Stimulated activated CD8-positive, alpha-beta memory T cell treated with anti-CD3 and anti-CD28 coated beads, Interleukin-2, amount 100 ng/mL, for 48 hours (primary cell): ENCODE data around the gene INSC.
A peak's percentile ranks its signal among the peaks of the same experiment; 100 is the strongest.

Source experiments
- DNase-seq, 2 donors: peaks; one replicate each; pipeline ENCODE4 v3.0.0-alpha.2; 2020; ENCODE audit warnings: low read depth in 2 of 2

Gene INSC

GRCh38 chr11:15189189-15189588 lies 74.5 kb downstream of the INSC start:
- no peak for DNase-seq

DNA sequence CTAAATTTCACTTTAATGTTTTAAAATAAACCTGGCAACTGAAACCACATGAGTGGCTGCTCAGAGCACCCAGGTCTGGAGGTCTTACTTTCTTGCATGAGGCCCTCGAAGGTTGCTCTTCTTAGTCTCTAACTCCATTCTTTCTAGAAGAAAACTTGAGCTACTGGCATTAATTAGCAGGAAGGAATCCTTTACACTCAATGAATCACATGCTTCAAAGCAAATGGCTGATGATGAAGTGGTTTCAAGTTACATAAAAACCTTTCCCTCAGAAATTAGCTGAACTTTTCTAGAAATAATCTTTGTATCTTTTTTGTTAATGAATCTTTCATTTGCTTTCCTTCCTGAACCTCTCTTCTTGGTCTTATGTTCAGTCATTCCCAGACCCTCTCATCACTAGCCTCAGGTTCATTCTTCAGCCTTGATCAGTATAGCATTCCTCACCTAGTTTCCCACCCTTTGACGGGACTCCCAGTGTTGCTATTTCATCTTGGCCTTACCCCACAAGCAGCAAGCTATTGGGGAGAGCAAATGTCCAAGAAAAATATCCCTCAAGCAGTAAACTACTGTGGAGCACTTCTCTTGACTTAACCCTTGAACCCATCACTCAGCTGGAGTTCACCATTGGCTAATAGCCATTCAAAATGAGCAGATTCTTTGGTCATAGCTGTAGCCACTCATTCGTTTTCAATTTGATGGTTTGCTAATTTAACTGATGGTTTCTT lies 75.1 kb downstream of the INSC start:
- no peak for DNase-seq

DNA sequence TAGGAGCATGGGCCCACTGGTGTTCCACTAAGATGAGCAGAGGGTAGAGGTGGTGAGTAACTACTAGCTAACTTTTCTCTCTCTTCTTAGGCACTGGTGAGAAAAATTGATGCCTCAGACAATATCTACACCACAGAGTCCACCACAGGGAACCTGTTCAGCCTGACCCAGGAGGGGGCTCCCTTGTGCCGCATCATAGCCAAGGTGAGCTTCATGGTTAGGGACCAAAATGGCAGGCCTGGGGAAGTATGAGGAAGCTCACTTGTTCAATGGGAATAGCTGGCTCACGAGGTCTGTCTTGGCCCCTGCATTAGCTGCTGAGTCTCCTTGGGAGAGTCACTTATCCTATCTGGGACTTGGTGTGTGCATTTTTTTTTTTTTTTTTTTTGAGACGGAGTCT lies 75.9 kb downstream of the INSC start:
- DNase-seq, result no peak

GRCh38 chr11:15192005-15192556 lies 77.4 kb downstream of the INSC start:
- no peak for DNase-seq

DNA sequence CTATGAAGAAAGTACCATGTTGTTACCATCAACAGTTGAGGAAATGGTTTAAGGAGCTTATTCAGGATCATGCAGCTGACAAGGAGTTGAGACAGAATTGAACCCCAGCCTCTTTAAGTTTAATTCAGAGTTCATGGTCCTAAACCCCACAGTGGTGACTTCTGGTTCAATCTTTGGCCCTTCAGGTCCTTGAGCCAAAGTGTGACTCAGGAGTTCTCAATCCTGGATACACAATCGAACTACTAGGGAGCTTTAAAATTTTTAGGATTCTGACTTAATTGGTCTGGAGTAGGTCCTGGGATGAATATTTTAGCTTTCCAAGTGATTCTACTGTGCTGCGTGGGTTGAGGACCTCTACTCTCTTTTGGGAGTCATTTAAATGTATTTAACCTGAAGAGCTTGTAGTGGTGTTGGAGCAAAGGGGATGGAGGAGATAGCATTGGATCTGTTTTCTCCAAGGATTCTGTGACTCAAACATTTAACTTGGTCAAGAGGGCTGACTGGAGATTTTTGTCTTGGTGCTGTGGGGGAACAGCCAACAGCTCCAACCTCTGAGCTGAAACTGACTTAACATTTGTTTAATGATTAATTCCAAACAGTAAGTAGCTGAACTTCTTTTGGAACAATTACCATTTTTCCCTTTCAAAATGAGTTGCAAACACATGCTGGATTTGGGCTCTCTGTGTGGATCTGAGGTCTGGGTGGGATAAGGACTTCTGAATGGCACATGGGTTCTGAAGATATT lies 80.1 kb downstream of the INSC start:
- DNase-seq, result no peak

DNA sequence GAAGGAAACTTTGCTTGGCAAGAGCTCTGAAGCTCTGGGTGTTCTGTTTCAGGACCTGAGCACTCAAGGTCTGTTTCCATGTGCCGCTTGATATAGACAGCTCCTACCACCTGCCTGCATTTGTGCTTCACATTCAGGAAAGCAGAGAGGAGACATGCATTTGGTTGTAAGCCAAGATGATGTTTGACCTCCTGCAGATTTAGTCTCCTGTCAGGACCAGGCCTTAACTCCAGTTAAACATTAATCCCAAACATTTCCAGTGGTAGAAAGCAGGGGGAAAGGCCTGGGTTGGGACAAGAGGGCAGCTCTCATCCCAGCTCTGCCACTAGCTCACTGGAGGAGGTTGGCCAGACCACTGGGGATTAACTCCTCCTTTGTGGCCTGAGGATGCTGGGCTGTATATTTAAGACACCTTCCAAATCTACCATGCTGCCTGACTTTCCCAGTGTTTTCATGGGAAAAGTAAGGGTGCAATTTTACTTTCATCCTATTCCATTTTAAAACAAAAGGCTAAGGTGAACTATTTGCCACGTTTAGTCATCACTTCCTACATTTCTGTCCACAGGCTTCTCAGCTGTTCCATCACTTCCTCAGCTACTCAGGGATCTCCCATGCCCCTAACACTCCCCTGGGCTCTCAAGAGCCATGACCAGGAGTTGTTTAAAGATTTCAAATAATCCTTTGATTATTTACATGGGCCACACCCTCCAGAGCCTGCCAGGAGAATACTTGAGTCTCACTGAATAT lies 80.9 kb downstream of the INSC start:
- no peak for DNase-seq

DNA sequence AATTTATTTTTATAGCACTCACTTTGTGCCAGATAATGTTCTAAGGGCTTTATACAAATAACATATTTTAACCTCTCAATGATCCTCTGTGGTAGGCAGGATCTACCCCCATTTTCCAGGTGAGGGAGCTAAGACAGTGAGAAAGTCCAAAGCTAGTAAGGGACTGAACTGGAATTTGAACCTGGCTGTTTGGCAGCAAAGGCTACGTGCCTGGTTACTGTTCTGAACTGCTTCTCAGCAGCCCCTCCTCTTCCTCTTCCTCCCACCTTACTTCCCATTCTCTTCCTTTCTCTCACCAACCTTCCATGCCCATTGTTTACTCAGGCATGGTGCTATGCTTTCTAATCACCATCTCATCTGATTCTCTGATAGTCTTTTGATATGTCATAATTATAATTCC lies 82.0 kb downstream of the INSC start:
- no peak for DNase-seq

- no peak for DNase-seq
These were observed 83.0 kb downstream of the INSC start for GRCh38 chr11:15197696-15198095.

DNA sequence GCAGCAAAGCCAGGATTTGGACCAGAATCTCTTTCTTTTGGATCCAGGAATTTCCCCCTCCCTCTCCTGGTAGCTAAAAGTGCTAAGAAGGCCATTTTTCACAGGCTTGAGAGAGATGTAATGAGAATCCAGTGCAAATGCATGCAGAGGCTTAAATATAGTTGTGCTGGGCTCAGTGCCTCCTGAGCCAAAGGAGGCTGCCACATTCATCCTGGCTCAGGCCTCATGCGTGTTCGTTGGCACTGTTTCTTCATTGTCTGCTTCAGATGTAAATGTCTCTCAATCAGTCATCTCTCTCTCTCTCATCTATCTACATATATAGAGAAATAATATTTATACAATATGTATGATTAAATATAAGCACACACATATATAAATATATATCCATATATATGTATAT lies 83.6 kb downstream of the INSC start:
- no peak for DNase-seq

- no peak for DNase-seq
These were observed 85.0 kb downstream of the INSC start for GRCh38 chr11:15199693-15200092.

DNA sequence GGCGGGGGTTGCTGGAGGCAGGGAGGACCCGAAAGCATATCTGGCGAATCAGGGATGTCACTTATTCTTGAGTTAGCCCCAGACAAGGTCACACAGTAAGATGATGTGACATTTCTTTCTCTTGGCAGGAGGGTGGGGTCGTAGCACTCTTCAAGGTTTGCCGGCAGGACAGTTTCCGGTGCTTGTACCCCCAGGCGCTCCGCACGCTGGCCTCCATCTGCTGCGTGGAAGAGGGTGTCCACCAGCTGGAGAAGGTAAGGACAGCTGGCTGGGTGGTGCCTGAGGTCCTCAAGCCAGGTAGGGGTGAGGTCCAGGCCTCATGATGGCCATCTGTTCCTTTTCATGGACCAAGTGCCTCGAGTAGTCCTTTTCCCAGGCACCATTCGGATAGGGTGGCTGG lies 86.0 kb downstream of the INSC start:
- no peak for DNase-seq

- DNase-seq, result no peak
These were observed 86.9 kb downstream of the INSC start for GRCh38 chr11:15201586-15201985.

- DNase-seq, result no peak
These were observed 87.9 kb downstream of the INSC start for GRCh38 chr11:15202626-15203025.

- DNase-seq, result no peak
These were observed 90.0 kb downstream of the INSC start for GRCh38 chr11:15204711-15205110.

- DNase-seq, result no peak
These were observed 92.1 kb downstream of the INSC start for GRCh38 chr11:15206791-15207190.

DNA sequence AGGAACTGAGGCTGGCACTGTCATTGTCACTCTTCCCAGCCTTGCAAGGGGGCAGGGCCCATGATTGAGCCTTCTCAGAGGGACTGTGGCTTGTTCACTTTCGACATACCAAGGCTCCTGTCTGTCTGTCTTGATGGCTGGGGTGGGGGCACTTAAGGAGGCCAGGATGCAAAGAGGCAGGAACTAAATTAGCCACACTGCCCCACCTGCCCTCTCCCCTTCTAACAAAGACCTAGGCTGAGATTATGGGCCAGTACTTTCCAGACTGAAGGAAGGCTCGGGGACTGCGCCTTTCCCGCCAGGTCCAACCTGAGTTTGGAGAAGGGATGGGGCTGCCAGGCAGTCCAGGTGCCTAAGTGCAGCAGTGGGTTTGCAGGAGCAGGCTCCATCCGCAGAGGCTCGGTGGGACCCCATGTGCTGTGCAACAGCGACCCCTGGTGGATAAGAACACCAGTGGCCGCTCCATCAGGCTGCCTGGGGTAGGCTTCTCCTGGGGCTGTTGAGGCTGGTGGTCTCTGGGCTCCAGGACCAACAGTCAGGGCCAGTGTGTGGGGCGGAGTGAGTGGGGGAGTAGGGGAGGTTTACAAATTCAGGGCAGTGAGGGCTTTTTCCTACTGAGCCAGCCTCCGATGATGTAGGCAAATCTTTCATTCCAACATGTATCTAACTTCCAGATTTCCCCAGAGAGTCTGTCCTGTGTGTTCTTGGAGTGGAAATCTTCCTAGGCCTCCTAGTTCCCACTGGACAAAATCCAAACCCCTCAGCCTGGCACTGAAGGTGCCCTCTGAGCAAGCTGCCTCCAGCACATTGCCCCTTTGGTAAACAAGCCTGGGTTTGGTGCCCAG lies 93.9 kb downstream of the INSC start:
- peak; percentile 51 to 67 for DNase-seq

- no peak for DNase-seq
These were observed 98.2 kb downstream of the INSC start for GRCh38 chr11:15212876-15213275.

GRCh38 chr11:15213471-15214231 lies 98.9 kb downstream of the INSC start:
- DNase-seq, result no peak

DNA sequence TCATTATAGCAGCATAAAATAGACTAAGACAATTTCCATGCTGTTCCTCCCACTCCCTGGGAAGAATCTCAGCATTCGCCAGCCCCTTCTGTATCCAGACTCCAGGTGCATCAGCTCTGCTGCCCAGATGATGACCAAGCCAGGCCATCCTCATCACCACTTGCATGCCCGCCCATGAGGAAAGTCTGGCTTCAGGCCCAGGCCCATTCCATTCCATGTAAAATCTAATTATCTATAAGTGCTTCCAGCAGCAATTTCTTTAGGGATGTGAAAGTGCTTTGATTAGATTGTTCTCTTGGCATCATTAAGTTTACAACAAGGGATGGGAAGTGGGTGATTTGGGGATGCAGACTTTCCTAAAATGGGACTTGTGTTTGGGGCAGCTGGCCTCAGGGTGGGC lies 100.3 kb downstream of the INSC start:
- no peak for DNase-seq

GRCh38 chr11:15216678-15217077 lies 102.0 kb downstream of the INSC start:
- no peak for DNase-seq

DNA sequence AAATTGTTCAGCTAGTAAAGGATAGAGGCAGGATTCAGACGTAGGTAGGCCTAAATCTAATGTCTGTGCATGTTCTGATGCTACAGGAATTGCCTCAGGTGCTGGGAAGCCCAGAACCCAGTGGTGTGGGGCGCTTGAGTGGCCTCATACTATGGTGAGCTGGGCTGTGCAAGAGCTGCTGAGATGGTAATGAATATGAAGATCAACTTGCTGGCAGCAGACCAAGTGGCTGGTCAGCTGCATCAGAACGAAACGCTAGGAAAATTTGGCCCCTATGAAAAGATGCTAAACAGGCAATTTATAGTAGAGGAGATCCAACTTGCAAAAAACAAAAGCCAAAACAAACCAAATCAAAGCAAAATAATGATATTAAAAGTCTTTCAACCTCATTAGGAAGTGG lies 102.7 kb downstream of the INSC start:
- no peak for DNase-seq
